Endodermal cell (in vitro differentiated cells): ENCODE measurements around the gene CERT1. TPM values are rescaled to one million over a fixed set of nuclear protein-coding genes. Genes with fewer than 3 reads are reported as not detected.

Experiments used
- DNase-seq: peaks from one replicate; pipeline ENCODE4 v3.0.0-alpha.2; 2017
- H3K27ac ChIP-seq: 2 replicates; pipeline ENCODE4 v1.5.1; 2013; ENCODE audit warnings: mild to moderate bottlenecking, low read depth, low read length, moderate library complexity
- H3K27me3 ChIP-seq: 2 replicates; pipeline ENCODE4 v1.6.1; 2013; ENCODE audit warnings: mild to moderate bottlenecking, low read length, moderate library complexity; ENCODE audit not compliant: insufficient read depth, control insufficient read depth, poor library complexity, severe bottlenecking
- H3K36me3 ChIP-seq: 2 replicates; pipeline ENCODE4 v1.7.0; 2013; ENCODE audit warnings: mild to moderate bottlenecking, low read length, moderate library complexity; ENCODE audit not compliant: control insufficient read depth, insufficient read depth
- H3K4me1 ChIP-seq: one replicate; pipeline ENCODE4 v1.7.0; 2013; ENCODE audit warnings: low read length; ENCODE audit not compliant: control insufficient read depth, insufficient read depth
- H3K4me3 ChIP-seq: 2 replicates; pipeline ENCODE4 v1.5.1; 2013; ENCODE audit warnings: mild to moderate bottlenecking, low read length, moderate library complexity
- H3K9ac ChIP-seq: 2 replicates; pipeline ENCODE4 v1.6.1; 2013; ENCODE audit warnings: mild to moderate bottlenecking, low read length, moderate library complexity; ENCODE audit not compliant: poor library complexity, severe bottlenecking; ENCODE audit errors: extremely low read depth
- H3K9me3 ChIP-seq: 2 replicates; pipeline ENCODE4 v1.6.1; 2013; ENCODE audit warnings: mild to moderate bottlenecking, low read length, moderate library complexity; ENCODE audit not compliant: control insufficient read depth
- H3K27ac Mint-ChIP-seq: 2 replicates; pipeline ENCODE4 v1.8.0; 2020; ENCODE audit warnings: mixed read lengths
- H3K27me3 Mint-ChIP-seq: 2 replicates; pipeline ENCODE4 v1.8.0; 2021; ENCODE audit warnings: mild to moderate bottlenecking, mixed read lengths; ENCODE audit not compliant: insufficient read depth
- H3K36me3 Mint-ChIP-seq: 2 replicates; pipeline ENCODE4 v1.8.0; 2020; ENCODE audit warnings: low read depth, mixed read lengths
- H3K4me1 Mint-ChIP-seq: 2 replicates; pipeline ENCODE4 v1.8.0; 2020; ENCODE audit warnings: mixed read lengths
- H3K4me3 Mint-ChIP-seq: 2 replicates; pipeline ENCODE4 v1.8.0; 2020; ENCODE audit warnings: mild to moderate bottlenecking, moderate library complexity, mixed read lengths
- H3K9me3 Mint-ChIP-seq: 2 replicates; pipeline ENCODE4 v1.8.0; 2020; ENCODE audit warnings: mild to moderate bottlenecking, mixed read lengths
- CTCF ChIP-seq: fragments of 200-600 bp; sonication (generic); conservative IDR thresholded peaks from 2 replicates; pipeline ENCODE4 v1.5.0; 2021; ENCODE audit warnings: antibody characterized with exemption, mild to moderate bottlenecking
- WGBS, 2 experiments: methylation state at CpG; one replicate each; pipeline versions ENCODE4 v1.1.5 to v1.1.7; 2013; ENCODE audit warnings: missing lambda C conversion rate in 2 of 2, mixed read lengths in 1 of 2; ENCODE audit not compliant: insufficient coverage in 1 of 2, insufficient read length in 1 of 2; 5-methylcytosine and 5-hydroxymethylcytosine counted together
- total RNA-seq, 2 donors: library from RNA; stranded (reverse); fragmentation: NEBNext Ultra II Directional in 1 of 2; extraction: Animal tissue kit (Norgen Biotek cat#: 25700) in 1 of 2; gene quantifications; 2 replicates in 1 of 2; 3 replicates in 1 of 2; pipeline ENCODE4 v1.2.1, GENCODE V29; 2021

The CERT1 gene
- total RNA-seq, 2 donors from 2014 or later: 51.0 to 73.5 TPM

GRCh38 chr5:75473463-75473862, 38.0 kb downstream of the CERT1 start:
- Mint-ChIP-seq H3K4me3 (no peak overlapping the region), H3K4me1 (peaks cover 47% of the 10 kb centered on the region), H3K27me3 (no peaks in the 10 kb centered on the region), H3K36me3 (peaks cover 19% of the 10 kb centered on the region), H3K9me3 (peaks cover 7% of the 10 kb centered on the region), H3K27ac (no peak overlapping the region)
- no peak for TF ChIP-seq CTCF
- H3K9ac ChIP-seq: no peak overlapping the region
- H3K9me3 ChIP-seq: peaks cover 38% of the 10 kb centered on the region
- no peaks in the 10 kb centered on the region for H3K27me3 ChIP-seq
- H3K4me3 ChIP-seq: no peak overlapping the region
- H3K27ac ChIP-seq: no peak overlapping the region
- WGBS, 2 experiments: 84 to 100% methylated on average over 1 to 2 of the region's 2 CpGs
- peaks cover 6% of the 10 kb centered on the region for H3K36me3 ChIP-seq
- H3K4me1 ChIP-seq: peaks cover 9% of the 10 kb centered on the region
- no peak for DNase-seq

GRCh38 chr5:75472973-75473372, 38.5 kb downstream of the CERT1 start:
- no peaks in the 10 kb centered on the region for H3K27me3 Mint-ChIP-seq
- no peak for DNase-seq

GRCh38 chr5:75471193-75471592, 40.2 kb downstream of the CERT1 start:
- H3K36me3 Mint-ChIP-seq: peaks cover 19% of the 10 kb centered on the region
- Histone ChIP-seq H3K27ac (no peak overlapping the region), H3K27me3 (no peaks in the 10 kb centered on the region), H3K4me3 (no peak overlapping the region), H3K36me3 (peaks cover 6% of the 10 kb centered on the region), H3K9me3 (peaks cover 48% of the 10 kb centered on the region), H3K9ac (no peak overlapping the region), H3K4me1 (peaks cover 11% of the 10 kb centered on the region)
- no peak for TF ChIP-seq CTCF
- DNase-seq: no peak
- peaks cover 7% of the 10 kb centered on the region for H3K9me3 Mint-ChIP-seq
- H3K4me1 Mint-ChIP-seq: peaks cover 43% of the 10 kb centered on the region
- no peak overlapping the region for H3K4me3 Mint-ChIP-seq
- no peaks in the 10 kb centered on the region for H3K27me3 Mint-ChIP-seq
- no peak overlapping the region for H3K27ac Mint-ChIP-seq
- WGBS, 2 experiments: 88 to 100% methylated on average over 1 to 2 of the region's 2 CpGs

More at GRCh38 chr5:75472973-75473372, 38.5 kb downstream of the CERT1 start:
- TF ChIP-seq CTCF: no peak
- Histone ChIP-seq H3K9ac (no peak overlapping the region), H3K4me3 (no peak overlapping the region), H3K36me3 (peaks cover 6% of the 10 kb centered on the region), H3K27me3 (no peaks in the 10 kb centered on the region), H3K4me1 (peaks cover 11% of the 10 kb centered on the region), H3K9me3 (peaks cover 43% of the 10 kb centered on the region), H3K27ac (no peak overlapping the region)
- Mint-ChIP-seq H3K4me3 (no peak overlapping the region), H3K27ac (no peak overlapping the region), H3K4me1 (peaks cover 48% of the 10 kb centered on the region), H3K9me3 (peaks cover 7% of the 10 kb centered on the region), H3K36me3 (peaks cover 19% of the 10 kb centered on the region)
- WGBS, 2 experiments: 80 to 97% methylated on average over 1 of the region's 1 CpG
